Peyer's patch (tissue), 4 donors: Measurements from ENCODE around the gene CFAP99.

Source experiments
- POLR2A ChIP-seq, 2 donors: fragments of 450-650 bp; IDR thresholded peaks; one replicate each; pipeline ENCODE4 v1.5.1; 2017; ENCODE audit warnings: antibody characterized with exemption in 2 of 2, mild to moderate bottlenecking in 2 of 2, moderate library complexity in 2 of 2
- TF ChIP-seq, protein P1 (sequence below), 6 experiments: fragments of 450-650 bp in 4 of 6; fragments of 200-600 bp in 2 of 6; sonication (generic) in 1 of 6; IDR thresholded peaks; one replicate each; pipeline ENCODE4 v1.5.1; 2017 to 2019; ENCODE audit warnings: antibody characterized with exemption in 6 of 6, mild to moderate bottlenecking in 3 of 6, moderate library complexity in 1 of 6

DNA sequence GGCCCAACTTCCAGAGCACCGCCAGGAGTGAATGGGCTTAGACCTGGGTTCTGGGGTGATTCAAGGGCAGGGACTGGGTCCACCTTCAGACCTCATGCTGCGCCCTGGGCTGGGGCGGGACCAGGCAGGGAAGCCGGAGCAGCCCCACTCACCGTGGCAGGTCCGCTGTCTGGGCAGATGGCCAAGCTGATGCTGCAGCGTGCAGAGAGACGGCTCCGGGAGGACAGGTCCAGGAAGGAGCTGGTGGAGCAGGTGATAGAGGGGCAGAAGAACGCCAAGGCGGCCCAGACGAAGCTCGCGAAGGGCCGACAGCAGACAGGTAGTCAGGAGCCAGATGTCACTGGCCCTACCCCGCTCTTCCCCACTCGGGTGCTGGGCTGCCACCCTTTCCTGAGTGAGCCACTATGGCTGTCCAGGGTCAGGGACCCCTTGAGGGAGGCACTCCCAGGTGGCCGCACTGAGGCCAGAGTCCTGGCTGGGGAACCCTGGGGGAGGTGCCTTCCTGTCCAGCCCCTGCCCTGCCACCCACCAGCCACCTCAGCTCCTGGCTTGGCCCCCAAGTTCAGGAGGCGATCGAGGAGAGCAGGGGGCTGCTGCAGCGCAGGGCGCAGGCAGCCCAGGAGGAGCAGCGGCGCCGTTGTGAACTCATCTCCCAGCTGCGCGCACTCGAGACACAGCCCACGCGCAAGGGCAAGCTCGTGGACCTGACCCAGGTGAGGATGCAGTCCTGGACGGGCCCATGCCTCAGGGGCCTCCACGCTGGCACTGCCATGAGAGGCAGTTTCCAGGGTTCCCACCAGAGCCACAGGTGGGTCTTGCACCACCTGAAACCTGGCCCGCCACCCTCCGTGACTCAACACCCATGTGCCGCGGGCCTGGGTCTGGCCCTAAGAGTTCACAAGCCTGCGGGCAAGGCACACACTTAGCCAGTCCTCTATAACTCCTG lies 40.1 kb downstream of the CFAP99 start:
- TF ChIP-seq POLR2A (IDR thresholded peaks at IDR 0.05): no peak
- TF ChIP-seq, protein P1, sequence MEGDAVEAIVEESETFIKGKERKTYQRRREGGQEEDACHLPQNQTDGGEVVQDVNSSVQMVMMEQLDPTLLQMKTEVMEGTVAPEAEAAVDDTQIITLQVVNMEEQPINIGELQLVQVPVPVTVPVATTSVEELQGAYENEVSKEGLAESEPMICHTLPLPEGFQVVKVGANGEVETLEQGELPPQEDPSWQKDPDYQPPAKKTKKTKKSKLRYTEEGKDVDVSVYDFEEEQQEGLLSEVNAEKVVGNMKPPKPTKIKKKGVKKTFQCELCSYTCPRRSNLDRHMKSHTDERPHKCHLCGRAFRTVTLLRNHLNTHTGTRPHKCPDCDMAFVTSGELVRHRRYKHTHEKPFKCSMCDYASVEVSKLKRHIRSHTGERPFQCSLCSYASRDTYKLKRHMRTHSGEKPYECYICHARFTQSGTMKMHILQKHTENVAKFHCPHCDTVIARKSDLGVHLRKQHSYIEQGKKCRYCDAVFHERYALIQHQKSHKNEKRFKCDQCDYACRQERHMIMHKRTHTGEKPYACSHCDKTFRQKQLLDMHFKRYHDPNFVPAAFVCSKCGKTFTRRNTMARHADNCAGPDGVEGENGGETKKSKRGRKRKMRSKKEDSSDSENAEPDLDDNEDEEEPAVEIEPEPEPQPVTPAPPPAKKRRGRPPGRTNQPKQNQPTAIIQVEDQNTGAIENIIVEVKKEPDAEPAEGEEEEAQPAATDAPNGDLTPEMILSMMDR (IDR thresholded peaks at IDR 0.05): no peak
